Stimulated activated CD8-positive, alpha-beta memory T cell treated with anti-CD3 and anti-CD28 coated beads, Interleukin-2, amount 100 ng/mL, for 48 hours (primary cell): Measurements from ENCODE around the gene IQCN.

Source experiments
- DNase-seq, 2 donors: peaks; one replicate each; pipeline ENCODE4 v3.0.0-alpha.2; 2020; ENCODE audit warnings: low read depth in 2 of 2

Gene IQCN

DNA sequence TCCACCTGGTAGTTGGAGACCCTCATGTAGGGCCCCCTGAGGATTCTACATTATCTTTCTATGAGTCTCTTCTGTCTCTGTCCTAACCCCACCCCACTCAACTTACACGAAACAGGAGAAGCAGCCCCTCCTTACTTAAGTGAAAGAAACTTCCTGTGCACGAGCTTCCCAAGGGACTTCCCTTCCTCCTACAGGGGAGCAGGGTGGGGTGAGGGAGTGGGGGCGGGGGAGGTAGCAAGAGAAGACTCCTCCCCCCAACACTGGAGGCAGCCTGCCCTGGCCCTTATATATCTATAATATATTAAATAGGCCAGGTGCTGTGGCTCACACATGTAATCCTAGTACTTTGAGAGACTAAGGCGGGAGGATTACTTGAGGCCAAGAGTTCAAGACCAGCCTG is 42.5 kb downstream of the IQCN start:
- DNase-seq = no peak

DNA sequence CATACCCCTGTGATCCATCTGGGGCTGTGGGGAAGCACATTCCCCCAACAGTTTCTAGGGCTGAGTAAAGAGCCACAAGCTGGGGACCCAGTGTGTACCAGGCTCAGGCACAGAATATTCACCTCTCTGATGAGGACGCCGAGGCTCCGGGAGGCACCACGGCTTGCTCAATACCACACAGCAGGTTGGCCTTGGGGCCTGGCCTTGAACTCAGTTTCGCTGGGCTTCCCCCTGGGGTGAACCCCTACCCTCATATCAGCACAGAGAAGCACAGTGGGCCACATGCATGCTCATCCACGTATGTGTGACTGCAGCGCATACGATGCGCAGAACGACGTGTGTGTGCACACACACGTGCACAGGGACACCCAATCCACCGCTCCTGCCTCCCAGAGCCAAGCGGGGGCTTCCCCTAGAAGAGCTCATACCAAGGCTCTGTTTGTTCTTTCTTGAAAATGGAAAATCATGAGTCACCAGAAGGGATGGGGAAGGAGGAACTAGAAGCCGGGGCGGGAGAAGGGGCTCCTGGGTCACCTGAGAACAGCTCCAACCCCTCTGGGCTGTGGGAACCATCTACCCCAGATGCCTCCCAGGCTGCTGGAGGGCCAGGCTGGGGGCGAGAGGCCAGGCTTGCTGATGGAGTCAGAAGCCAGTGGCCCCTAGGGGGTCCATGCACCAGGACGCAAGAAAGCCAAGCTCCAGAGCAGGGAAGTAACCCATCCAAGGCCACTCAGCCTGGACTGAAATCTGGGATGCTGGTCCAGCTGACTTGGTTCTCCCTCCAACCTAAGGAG is 43.1 kb downstream of the IQCN start:
- DNase-seq = no peak

DNA sequence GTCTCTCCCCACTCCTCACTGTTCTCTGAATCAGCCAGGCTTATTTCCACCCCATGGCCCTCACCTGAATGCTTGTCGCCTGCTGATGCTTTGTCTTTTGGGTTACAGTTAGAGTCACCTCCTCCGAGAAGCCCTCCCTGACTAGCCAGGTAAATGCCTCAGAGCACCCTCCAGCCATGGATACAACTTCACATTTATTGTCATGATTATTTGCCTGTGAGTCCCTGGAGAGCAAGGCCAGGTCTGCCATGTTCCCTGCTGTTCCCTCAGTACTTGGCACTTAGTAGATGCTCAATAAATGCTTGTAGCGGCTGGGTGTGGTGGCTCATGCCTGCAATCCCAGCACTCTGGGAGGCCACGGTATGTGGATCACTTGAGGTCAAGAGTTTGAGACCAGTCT is 44.3 kb downstream of the IQCN start:
- DNase-seq = no peak

DNA sequence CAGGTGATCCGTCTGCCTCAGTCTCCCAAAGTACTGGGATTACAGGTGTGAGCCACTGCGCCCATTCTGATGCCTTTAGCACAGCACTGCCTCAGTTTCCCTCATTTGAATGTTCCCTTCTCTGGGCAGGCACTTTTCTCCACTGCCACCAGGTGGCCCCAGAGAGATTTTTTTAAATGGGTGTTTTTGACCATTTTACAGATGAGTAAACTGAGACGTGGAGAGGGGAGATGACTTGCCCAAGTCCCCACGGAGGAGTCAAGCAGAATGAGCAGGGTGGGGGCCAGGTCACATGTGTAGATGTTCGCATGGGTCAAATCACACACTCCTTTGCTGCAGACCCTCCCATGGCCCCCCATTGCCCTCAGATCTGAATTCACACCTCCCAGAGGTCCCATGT is 44.8 kb downstream of the IQCN start:
- no peak for DNase-seq

DNA sequence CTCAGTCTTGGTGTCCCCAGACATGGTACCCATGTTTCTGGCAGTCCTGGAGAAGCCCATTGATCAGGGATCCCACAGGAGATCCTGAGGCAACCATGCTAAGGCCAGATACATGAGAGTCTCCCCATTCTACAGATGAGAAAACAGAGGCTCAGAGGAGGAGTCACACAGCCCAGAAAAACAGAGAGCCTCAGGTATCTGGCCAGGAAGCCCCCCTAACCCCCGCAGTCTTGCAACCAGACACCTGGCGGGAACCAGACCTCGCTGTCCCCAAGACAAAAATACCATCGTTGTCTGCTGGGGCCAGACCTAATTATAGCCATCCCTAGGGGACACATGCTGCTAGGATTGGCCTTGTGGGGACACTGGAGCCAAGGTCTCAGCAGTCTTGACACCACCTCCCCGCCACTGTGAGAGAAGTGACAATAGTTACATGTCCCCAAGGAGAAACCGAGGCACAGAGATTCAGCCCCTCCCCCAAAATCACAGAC is 46.4 kb downstream of the IQCN start:
- no peak for DNase-seq

DNA sequence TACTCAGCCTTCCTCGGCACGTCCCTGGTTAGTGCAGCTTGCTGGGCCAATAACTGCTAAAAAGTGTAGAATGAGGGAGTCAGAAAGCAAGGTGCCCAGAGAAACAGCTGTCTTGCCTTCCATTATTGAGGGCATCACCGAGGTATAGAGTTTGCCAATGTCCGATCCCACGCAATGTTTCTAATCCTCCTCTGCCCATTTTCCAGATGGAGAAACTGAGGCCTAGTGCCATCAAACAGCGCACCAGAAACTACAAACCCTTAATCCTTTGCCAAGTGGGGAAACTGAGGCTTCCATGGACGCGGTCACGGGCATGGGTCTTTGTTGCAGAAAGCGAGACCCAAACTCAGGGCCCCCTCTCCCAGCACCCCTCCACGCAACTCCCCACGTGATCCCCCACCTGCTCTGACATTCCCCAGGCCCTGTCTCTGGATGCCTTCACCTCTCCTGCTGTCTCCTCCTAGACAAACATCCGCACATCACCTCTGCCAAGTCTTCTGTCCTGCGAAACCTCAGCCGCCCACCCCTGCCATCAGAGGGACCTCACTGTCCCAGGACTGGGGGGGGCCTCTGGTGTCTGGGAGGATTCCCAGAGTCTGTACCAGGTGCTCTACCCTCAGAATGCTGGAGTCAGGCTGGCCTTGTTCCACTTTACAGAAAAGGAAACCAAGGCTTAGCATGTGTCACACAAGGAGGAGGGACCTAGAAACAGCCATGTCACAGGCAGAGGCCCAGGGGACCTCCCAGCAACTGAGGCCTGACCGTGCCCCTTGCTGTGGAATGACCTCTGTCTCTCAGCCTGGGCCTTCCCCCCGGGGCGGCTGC is 47.1 kb downstream of the IQCN start:
- DNase-seq = no peak

DNA sequence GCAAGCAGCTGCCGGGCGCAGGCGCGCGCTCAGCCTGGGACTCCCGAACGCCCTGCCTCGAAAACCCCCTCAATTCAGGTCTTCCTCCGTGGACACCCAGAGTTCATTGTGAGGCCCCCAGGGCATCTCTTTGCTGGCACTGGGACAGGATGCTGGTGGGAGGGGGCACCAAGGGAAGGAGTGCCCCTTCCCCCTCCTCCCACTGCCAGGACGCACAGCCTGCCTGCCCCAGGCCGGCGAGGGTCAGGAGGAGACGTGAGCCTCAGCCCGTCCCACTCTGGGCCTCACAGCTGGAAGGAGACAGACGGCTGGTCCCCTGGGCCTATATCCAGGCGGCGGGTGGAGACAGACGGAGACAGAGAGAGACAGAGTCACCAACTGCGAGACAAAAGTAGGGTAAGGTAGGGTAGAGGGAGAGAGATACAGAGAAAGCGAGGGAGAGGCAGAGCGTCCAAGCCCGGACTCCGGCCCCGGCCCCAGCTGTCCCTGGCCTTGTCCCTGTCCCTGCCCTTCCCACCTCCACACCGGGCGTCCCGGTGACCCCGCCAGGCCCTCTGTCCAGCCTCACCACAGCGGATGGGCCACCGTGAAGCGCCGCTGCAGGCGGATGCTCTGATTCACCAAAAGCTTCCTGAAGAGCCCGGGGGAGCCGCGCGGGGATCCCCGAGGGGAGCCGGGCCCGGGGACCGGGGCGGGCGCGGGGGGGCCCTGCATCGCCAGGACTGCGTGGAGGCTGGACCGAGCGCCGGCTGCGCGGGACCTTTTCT is 48.4 kb downstream of the IQCN start, which contains the start of gene PDE4C:
Gene PDE4C, minus strand, starts transcription at position 737 of the 767 bp plus-strand sequence. Its CDS starts 23 bp downstream, at position 714.
- no peak for DNase-seq

DNA sequence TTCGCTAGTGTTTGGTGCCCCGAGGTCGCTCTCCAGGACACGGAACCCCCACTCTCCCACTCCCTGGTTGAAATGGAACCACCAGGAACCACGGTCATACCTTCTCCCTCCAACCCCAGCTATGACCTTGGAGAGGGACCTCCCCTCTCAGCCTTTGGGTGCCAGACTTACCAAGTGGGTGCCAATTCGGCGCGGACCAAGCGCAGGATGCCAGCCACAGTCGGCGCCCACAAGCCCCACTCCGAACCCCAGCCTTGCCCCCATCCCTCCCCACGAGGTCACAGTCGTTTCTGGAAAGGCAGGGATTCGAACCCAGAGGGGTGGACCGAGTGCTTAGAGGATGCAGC is 48.9 kb downstream of the IQCN start:
- DNase-seq = no peak

DNA sequence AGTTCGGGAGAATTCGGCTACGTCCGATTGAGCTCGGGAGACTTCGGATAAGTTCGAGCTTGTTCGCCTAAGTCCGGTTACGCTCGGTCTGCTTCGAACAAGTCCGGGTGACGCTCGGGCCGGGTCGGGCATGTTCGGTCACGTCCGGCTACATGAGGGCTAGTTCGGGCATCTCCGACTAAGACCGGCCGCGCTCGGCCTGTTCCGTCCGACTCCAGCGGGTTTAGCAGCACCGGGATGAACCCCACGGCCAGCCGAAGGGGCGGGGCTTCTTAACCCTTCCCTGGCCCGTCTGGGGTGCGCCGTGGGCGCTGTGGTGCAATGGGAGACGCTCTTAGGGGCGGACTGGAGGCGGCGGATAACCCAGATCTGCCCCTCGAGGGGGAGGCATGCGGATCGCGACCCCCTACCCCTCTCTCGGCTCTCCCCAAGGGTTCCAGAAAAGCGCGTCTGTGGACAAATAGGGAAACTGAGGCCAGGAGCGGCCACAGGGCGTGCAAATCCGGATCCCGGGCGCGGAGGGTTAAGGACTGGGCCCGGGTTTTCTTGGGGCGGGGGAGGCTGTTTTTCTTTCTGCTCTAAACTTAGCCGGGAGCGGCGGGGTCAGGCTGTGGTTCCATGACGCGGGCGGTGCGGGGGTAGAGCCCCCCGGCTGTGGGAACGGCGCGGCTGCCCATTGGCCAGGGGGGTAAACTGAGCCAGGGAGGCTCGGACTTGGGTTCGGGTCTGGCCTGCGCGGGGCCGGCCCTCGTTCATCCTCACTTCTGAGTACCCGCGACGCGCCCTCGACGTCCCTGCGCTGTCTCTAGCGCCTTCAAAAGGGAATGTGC is 49.5 kb downstream of the IQCN start:
- peak; percentile 91 for DNase-seq

DNA sequence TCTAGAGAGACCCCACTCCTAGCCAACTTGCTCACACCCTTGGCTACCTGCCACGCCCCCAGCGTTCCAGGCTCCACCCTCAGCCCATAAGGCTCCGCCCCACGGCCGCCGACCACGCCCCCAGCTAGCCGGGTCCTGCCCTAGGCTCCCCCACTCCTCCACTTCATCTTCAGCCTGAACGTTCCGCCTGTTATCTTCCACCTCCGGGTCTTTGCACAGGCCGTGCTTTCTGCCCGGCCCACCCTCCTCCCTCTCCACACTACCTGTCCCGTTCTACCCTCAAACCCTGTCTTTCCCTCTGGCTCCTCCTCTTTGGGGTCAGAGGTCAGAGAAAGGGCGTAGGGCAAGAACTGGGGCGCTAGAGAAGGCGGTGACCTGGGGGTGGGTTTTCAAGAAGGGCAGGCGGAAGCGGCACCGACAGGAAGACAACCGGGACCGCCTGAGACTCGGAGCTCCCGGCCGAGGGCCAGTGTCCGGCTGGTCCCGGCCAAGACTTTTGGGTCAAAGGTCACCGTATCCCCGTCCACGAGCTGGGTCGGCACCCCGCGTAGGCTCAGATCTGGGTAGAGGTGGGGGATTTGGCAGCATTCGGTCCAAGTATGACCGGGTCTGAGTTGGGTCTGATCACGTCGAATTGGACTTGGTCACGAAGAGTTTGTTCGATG is 50.3 kb downstream of the IQCN start:
- DNase-seq = peak in 1 of 2 donors; percentile 43

DNA sequence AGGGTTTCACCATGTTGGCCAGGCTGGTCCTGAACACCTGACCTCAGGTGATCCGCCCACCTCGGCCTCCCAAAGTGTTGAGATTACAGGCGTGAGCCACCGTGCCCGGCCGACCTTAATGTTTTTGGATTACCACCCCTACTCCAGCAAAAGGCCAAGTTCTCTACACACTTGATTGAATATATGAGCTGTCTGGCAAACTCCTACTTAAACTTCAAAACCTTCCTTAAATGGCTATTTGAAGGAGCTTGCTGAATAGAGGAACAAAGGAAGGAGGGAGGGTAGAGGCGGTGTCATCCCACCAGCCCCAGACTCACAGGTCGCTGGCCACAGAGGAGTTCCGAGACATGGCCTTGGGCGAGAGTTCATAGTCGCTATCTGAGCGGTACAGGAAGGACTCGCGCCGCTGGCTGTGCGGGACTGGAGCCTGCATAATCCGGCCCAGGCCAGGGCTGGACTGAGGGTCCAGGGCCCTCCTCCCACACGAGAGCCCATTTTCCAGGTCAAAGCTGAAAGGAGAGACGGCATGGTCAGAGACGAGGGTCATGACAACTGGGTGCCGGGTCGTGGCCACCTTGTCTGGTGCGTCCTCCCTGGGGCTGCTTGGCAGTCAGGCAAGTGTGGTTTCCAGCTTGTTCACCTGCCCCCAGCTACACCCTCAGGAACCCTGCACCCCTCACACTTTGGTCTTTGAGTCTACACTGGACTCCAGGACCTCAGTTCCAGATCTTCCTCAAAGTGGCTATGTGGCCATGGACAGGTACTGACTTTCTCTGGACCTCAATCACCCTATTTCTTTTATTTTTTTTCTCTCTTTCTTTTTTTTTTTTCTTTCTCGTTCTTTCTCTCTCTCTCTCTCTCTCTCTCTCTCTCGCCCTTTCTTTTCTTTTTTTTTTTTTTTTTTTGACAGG is 52.2 kb downstream of the IQCN start:
- DNase-seq = no peak

DNA sequence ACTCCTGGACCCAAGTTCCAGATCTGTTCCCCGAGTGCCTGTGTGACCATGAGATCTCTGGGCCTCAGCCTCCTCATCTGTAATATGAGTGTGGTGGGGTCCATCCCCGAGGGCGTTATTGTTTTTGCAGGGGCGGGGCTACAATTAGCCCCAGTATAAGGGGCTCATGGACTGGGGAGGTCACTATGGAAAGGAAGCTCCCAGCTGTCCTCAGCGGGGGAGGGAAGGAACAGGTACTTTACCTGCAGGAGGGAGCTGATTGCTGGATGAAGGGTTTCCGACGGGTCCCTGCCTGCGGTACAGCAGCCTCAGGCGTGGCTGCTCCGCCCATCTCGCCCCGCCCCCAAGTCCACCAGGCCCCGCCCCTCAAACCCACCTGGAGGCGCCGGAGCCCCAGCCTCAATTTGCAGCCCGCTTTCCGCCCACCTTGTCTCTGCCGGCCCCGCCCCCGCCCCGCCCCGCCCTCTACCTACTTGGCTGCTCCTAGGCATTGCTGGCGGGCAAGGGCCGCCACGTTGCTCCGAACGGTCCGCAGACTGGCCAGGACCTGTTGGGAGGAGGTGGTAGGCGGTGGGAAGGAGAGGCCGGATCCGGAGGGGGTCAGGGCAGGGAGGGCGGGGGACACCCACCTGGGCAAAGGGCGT is 53.5 kb downstream of the IQCN start:
- no peak for DNase-seq

DNA sequence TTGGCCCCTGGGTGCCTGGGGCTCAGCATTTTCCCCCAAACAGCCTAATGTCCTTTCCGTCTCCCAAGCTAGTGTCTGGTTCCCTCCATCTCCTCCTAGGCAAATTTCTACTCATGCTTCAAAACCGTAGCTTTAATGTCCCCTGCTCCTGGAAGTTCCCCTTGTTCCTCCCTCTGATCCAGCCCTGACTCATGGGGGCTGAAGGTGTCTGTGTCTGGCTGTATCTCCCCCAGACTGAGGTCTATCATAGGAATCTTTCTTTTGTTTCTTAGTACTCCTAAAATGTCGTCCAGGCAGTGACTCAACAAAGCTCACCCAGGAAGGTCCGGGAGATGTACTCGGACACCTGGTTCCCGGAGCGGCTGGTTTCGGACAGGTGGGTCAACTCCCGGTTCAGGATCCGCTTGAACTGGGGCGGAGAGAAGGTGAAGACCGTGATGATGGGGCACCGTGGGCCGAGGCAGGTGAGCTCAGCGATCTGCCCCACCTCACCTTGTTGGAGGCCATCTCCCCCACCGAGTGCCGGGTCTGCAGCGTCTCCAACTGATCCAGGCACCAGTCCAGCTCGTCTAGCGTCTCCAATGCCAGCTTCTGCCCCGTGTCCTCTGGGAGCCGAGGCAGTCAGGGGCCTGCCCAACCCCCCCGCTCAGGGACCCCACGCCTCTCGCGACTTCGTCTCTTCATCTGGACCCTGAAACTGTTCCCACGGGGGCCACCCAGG is 54.2 kb downstream of the IQCN start:
- no peak for DNase-seq

DNA sequence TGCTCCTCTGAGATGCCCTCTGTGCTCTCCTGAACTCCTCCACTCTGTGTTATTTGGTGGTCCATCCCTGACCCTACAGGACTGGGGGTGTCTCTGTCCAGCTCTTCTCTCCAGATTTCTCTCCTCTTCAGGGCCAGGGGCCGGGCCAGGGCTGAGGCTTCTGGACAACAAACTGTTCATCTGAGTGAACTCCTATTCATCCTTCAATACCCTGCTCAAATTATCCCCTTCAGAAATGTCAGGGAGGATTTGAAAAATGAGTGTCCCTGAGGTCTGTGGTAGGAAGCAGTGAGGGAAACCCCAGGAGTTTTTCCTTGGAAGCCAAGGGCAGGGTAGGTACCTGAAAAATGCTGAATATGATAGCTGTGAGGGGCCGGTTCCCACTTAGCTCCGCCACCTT is 55.7 kb downstream of the IQCN start:
- DNase-seq = no peak

DNA sequence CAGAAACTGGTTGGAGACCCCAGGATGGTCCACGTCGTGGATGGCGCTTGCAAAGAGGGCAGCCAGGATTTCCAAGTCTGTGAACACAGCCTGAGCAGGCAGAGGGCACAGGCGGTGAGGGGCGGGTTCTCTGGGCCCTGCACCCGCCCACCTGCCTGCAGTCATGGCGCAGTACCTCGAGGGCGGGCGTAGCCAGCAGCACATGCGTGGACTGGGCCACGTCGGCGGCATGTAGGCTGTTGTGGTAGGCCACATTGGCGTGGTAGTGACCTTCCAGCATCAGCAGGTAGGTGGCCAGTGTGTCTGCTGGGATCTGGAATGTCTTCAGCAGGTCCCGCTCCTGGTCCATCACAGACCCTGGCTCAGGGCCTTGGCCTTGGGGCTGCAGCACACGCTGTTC is 56.1 kb downstream of the IQCN start:
- DNase-seq = no peak

DNA sequence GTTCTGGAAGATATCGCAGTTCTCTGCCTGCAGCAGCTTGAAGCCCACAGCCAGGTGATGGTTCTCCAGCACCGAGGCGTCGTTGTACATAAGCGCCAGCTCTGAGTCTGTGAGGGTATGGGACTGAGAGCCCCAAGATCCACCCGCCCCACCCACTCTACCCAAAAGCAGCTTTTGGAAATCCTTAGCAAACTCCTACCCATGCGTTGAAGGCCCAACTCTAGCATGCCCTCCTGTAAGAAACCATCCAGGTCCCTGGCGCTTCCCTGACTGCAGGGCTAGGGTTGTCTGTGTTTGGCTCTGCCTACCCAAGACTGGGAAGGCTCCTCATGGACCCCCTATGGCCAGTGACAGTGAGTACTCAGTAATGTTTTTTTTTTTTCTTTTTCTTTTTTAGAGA is 57.5 kb downstream of the IQCN start:
- no peak for DNase-seq

DNA sequence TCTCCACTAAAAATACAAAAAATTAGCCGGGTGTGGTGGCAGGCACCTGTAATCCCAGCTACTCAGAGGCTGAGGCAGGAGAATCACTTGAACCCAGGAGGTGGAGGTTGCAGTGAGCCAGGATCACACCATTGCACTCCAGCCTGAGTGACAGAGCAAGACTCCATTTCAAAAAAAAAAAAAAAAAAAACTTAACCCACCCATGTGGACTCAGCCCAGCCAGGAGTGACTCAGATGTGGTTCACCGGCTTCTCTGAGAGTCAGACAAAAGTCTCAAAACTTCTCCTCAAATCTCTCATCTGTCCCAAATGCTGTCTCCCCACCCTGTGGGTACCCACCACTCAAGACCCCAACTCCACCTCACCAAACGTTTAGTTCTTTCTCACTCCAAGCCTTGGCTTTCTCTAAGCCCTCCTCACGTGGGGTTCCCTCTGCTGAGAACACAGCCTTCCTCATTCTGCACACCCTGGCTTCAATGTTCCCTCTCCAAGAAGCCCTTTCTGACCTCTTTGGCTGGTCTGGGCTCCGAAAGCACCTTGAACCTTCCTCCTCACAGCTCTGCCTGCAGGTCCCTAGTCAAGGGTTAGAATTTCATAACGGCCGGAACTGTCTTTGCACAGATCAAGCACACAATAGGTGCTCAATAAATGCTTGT is 59.3 kb downstream of the IQCN start:
- no peak for DNase-seq

DNA sequence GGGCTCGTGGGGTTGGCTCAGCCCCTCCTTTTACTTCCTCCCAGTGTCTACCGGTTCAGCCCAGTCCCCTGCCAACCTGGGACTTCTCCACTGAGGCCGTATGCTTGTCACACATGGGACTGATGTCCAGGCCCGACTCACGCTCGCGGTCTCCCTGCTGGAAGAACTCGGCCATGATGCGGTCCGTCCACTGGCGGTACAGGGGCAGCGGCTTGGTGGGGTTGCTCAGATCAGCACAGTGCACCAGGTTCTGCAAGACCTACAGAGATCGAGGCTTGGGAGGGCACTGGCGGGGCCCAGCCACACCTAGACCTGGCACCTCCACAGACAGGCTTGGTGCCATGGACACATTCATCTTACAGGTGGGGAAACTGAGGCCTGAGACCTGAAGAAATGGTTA is 62.6 kb downstream of the IQCN start:
- DNase-seq = no peak
